ENCODE data around the gene PLCH2.
A peak's percentile ranks its signal among the peaks of the same experiment; 100 is the strongest.

PLCH2 gene

DNA sequence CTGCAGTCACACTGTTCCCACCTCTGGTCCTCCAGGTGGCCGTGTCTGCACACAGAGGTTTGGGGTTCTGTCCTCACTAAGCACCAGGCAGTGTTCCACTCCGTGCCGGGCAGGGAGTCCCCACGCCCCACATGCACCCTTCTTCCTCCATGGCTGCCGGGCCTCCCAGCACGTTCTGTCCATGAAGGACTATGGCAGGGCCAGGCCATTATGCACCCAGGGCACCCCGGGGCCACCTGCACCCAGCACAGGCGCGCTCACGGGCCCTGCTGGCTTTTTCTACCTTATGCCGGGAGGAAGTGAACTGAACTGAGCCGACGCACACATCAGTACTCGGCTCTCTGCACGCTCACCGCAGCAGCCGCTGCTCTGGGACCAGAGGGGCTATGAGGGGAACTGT is 40.0 kb downstream of the PLCH2 start:
- DNase-seq = no peak

DNA sequence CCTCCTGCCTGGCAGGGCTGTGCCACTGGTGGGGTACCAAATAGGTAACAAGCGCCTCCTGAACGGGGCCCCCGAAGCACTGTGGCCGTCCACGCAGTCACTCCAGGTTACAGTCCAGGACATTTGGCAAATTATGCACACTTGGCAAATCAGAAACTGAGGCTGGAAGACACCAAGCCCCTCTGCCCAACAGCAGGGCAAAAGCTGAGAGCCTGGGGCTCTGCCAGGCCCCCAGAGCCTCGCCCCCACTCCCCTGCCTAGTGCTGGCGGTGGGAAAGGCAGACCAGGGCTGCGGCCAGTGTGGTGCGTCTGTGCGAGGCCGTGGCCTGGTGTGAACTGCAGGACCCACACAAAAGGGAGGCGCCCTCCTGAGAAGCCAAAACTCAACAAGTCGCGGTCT is 40.9 kb downstream of the PLCH2 start:
- DNase-seq = no peak

- DNase-seq = no peak
Observed at GRCh38 chr1:2517966-2518365, 41.9 kb downstream of the PLCH2 start.

DNA sequence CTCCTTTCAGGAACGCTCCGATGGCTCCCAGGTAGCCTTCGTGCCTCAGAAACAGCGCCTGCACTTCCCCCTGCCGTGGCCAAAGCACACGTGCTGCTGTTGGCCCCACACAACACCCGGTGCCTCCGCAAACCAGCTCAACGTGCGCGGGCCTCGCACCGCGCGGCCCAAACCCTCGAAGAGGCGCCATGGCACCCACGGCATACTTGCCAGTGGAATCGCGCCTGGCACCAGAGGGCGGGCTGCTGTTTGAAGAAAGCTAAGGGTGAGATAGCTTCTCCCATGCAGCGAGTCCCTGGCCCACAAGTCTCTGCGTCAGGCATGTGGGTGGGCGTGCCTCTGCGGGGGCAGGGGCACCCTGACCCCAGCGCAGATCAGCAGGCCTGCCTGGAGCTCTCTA is 42.4 kb downstream of the PLCH2 start:
- no peak for DNase-seq

DNA sequence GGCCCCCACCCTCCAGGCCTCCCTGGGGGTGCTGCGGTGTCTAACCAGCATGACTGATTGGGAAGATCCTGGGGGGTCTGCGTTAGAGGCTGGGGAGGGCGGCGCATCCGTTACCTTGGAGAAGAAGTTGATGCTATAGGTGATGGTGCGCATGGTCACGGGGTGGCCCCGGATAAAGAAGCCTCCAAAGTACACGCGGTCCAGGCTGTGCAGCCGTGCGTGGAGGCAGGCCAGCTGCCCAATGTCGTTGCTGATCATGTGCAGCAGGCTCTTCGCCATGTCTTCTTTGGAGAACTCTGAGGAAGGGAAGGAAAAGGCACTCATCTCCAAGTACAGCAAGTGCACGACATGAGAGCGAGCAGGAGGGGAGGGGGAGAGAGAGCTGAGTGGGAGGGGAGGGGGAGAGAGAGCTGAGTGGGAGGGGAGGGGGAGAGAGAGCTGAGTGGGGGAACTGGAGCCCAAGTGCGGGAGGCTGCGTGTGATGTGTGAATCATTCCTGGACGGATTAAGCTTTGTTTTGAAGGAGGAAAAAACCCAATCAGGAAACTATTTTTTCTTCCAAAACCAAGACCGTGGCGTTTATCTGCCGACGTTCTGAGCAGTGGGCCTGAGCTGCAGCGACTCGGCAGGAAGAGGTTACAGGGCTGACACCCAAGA is 43.1 kb downstream of the PLCH2 start:
- no peak for DNase-seq

GRCh38 chr1:2519729-2520128 is 43.6 kb downstream of the PLCH2 start:
- DNase-seq = no peak

- no peak for DNase-seq
Observed at GRCh38 chr1:2520206-2520605, 44.1 kb downstream of the PLCH2 start.

GRCh38 chr1:2520806-2521205 is 44.7 kb downstream of the PLCH2 start:
- no peak for DNase-seq

DNA sequence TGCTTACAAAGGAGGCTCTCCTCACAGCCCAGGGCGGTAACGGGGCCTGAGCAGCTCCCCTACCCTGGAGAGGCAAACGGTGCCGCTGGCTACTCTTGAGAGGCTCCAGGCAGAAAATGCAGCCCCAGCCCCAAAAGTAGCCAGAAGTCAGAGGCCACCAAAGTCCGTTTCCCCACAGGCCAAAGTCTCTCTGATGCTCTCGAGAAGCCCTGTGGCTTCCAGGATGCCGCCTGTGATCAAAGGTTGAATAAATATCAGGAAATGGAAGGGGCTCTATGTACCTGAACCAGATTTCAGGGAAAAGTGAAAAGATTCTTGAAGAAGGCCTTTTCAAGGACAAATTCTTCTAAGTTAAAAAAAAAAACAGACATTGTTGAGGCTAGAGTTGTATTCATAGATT is 46.1 kb downstream of the PLCH2 start:
- DNase-seq = no peak

DNA sequence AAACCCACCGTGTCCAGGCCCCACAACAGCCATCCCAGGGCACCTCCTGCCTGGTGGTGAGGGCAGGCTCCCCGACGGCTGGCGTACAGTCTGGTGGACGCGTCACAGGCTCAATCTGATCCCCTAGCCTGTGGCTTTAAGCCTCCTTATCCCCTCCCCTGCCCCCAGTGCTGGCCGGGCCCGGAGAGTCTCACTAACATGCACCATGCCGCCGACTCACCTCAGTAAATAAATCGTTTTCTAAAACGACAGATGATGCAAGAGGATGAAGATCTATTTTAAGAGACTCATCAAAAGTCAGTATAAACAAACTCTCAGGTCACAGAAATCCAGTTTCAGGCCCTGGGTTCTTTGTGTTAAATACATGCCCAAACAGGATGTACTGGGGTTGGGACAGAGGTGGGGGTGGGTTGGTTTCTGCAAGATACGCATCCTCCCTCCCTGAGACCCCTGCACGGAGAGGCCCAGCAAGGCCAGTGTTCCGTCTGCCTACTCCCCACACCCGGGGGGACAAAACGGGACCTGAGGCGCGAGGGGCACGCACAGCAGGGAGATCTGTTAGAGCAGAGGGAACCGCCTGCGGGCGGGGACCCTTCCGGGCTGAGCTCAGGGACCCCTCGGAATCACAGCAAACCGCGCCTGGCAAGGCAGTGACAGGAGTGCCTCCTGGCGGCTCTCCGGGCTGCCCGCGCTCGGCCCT is 47.3 kb downstream of the PLCH2 start:
- no peak for DNase-seq

- DNase-seq = no peak
Observed at GRCh38 chr1:2523891-2524609, 48.0 kb downstream of the PLCH2 start.

DNA sequence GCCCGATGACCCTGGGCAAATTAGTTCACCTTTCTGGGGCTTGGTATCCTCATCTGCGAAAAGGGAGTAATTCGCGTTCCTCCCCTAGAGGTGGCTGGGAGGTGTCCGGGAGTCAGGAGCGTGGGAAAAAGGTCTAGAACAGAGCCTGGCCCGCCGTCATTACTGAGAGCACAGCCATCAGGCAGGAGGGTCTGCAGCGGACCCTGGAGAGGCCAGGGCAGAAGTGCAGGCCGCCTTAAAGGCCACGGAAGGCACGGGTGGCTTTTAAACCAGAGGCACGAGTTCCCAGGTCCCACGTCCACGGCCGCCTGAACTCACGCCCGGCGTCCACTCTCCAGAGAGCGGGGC is 49.5 kb downstream of the PLCH2 start:
- no peak for DNase-seq

DNA sequence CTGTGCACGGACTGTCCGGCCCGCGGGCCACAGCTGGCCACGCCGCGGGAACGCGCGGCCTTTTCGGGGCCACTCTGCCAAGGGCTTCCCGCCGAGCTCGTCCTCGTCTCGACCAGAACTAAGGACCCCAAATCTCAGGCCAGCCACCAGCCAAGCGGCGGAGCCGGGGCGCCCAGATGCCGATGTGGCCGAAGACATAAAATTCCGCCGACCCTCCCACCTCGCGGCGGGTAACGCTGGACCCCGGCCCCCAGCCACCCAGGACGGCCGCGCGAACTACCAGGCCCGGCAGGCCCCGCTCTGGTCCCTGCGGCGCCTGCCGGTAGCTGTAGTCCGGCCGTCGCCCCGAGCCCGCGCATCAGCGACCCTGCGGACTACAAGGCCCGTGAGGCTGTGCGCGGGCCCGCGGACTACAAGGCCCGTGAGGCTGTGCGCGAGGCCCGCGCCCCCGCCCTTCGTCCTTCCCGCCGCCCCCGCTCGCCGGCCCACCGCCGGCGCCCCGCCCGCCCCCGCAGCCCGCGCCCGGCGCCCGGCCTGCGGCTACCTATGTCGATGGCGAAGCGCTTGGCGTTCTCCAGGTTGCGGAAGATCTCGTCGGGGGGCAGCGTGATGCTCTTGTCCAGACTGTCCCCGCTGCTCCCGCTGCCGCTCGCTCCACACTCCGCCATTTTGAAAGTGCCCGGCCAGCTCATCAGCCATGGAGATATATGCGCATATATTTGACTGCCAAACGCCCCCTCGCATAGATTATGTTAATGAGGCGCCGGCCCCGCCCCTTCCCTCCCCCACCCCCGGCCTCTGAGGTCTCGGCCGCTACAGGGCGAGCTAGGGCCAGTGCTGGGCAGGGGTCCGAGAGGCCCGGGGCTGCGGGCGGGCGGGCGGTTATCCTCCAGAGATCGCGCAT is 50.1 kb downstream of the PLCH2 start, which contains the start of gene PANK4:
Gene PANK4, minus strand, starts transcription at position 677 of the 904 bp plus-strand sequence. Its CDS starts 9 bp downstream, at position 668.
- DNase-seq = peak; percentile 89

- peak; percentile 71 for DNase-seq
Observed at GRCh38 chr1:2526824-2527555, 50.9 kb downstream of the PLCH2 start.

GRCh38 chr1:2527556-2527860 is 51.4 kb downstream of the PLCH2 start:
- DNase-seq = no peak

DNA sequence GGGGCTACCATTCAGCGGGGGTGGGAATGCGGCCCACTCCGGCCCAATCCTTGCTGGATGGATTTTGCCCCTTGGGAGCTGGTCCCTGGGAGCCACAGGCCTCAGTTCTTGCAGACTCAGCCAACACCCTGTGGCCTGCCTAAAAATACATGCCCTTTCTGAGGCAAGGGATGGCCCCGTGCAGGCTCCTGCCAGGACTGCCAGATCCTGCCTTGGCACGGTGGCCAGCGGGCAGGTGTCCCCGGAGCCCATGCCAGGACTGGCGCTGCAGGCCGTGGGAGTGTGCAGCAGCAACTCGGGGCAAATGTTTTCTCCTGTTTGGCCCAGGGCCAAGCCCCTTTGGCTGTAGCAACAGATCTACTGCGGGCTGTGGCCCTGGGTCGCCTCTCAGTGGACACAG is 51.9 kb downstream of the PLCH2 start:
- DNase-seq = no peak

DNA sequence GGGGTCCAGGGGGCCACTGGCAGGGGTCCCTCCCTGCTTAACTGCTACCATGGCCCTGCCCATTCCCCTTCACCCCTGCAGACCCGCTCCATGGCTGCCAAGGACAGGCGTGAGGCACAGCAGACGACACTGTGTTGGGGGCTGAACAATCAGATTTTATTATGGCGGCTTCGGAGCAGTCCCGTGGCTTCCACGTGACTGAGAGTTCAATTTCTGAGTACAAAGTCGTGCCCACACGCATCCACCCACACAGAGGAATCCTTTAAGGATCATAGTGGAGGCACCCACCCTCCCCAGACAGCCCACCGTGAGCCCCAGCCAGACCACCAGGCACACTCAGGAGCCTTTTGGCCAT is 52.5 kb downstream of the PLCH2 start:
- DNase-seq = no peak

DNA sequence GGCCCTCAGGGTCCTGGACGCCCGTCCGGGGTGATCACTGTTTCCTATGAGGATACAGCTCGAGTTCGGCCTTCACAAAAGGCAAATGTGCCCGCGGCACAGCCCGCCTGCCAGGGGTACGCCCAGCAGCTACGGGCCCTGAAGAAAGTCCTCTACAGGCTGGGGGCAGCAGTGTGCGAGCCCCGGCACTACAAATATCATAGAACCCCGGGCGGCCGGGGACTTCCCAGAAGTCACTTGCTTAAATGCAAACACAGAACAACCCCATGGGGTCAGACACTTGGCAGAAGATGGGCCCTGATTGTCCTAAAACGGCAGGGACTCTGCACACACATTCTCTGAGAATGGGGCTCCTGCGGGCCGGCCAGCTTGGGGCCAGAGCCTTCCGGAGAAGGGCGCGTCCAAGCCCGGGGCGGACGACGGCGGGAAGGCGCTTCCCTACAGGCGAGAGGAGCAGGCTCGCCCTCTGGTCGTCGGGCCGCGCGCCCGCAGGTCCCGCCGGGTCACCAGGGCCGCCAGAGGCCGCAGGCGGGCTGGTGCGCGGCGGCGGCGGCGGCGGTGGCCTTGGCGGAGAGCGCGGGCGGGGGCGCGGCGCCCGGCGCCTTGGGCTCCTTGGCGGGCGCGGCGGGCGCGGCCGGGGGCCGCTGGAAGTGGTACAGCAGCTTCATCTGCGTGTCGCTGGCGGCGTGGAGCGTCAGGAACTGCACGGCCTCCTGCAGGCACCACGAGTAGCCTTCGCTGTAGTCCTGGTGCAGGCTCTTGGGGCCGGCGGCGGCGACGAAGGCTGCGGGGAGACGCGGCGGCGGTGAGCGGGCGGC is 53.1 kb downstream of the PLCH2 start:
- DNase-seq = peak; percentile 46

- DNase-seq = no peak
Observed at GRCh38 chr1:2529784-2530512, 53.9 kb downstream of the PLCH2 start, which contains the start of gene HES5. Gene HES5, minus strand, starts transcription at chr1:2530263. Its CDS starts 99 bp downstream, at chr1:2530164.

GRCh38 chr1:2530513-2531361 is 54.6 kb downstream of the PLCH2 start:
- DNase-seq = no peak
